ENCODE data around the gene ANKZF1. TPM values are rescaled to one million over a fixed set of nuclear protein-coding genes. Genes with fewer than 3 reads are reported as not detected.

Gene ANKZF1
- total and polyA plus RNA-seq, 2 of the 8 experiments (the other 6 are each of a cell fraction or from before 2014, with no cell fraction given), result 32.5 to 50.1 TPM

GRCh38 chr2:219245148-219245898, 15.7 kb downstream of the ANKZF1 start, which contains the start of the genes GLB1L and STK16 (continued):
- TF ChIP-seq SRF (IDR thresholded peaks at IDR 0.05; ENCODE audit: low read depth, low read length) (peak; percentile 58; the same call in 1 of the 2 replicates), GABPA (IDR thresholded peaks at IDR 0.05; ENCODE audit: borderline replicate concordance, insufficient read depth, low read length) (peak; percentile 84; the same call in 1 of the 2 replicates), SIRT6 (IDR thresholded peaks at IDR 0.05; ENCODE audit: low read length) (no peak), POLR2AphosphoS5 (IDR thresholded peaks at IDR 0.05; ENCODE audit: low read depth, low read length) (peak; percentile 66; the same call in 1 of the 2 replicates), NRF1 (IDR thresholded peaks at IDR 0.05; ENCODE audit: low read depth, low read length) (no peak), POLR2A (IDR thresholded peaks at IDR 0.05; ENCODE audit: control extremely low read depth in 1 of 2, low read depth in 2 of 2, low read length in 2 of 2) (peak in 1 of 2 experiments; percentile 91; a peak in 2 of 3 replicates), POU5F1 (IDR thresholded peaks at IDR 0.05; ENCODE audit: low read depth, low read length) (no peak), CBX8 (IDR thresholded peaks at IDR 0.05; ENCODE audit: borderline replicate concordance, low read depth, low read length) (no peak), TAF7 (optimal IDR thresholded peaks at IDR 0.05; ENCODE audit: borderline replicate concordance, low read depth, low read length) (peak; percentile 74), SP4 (IDR thresholded peaks at IDR 0.05; ENCODE audit: low read length) (no peak; the same call in 1 of the 2 replicates), BACH1 (IDR thresholded peaks at IDR 0.05; ENCODE audit: low read length) (no peak), SUZ12 (IDR thresholded peaks at IDR 0.05; ENCODE audit: low read length) (no peak), EZH2 (IDR thresholded peaks at IDR 0.05; ENCODE audit: low read depth, low read length, severe bottlenecking) (no peak), CHD1 (IDR thresholded peaks at IDR 0.05; ENCODE audit: low read depth, low read length) (no peak), CBX5 (IDR thresholded peaks at IDR 0.05; ENCODE audit: low read depth, low read length) (no peak), RAD21 (IDR thresholded peaks at IDR 0.05 in 1 of 2, conservative IDR thresholded peaks at IDR 0.05 in 1 of 2; ENCODE audit: low read depth in 2 of 2, low read length in 2 of 2) (no peak), SAP30 (IDR thresholded peaks at IDR 0.05; ENCODE audit: insufficient read depth, insufficient replicate concordance, low read length) (peak; percentile 92), TCF12 (IDR thresholded peaks at IDR 0.05; ENCODE audit: low read depth, low read length) (0 out of 2 replicates have a peak, but pooled peaks have one; percentile 27), PHF8 (conservative IDR thresholded peaks at IDR 0.05; ENCODE audit: low read depth, low read length) (peak; percentile 96), KDM1A (IDR thresholded peaks at IDR 0.05; ENCODE audit: borderline replicate concordance, low read length) (peak; percentile 48; the same call in 1 of the 2 replicates), CEBPB (IDR thresholded peaks at IDR 0.05; ENCODE audit: low read depth, low read length) (no peak), RXRA (IDR thresholded peaks at IDR 0.05; ENCODE audit: insufficient read depth, low read depth, low read length) (no peak), RBBP5 (IDR thresholded peaks at IDR 0.05; ENCODE audit: borderline replicate concordance, low read depth, low read length) (no peak), BRCA1 (IDR thresholded peaks at IDR 0.05; ENCODE audit: low read depth, low read length) (no peak), RNF2 (IDR thresholded peaks at IDR 0.05; ENCODE audit: borderline replicate concordance, low read depth, low read length, missing control alignments, poor library complexity, severe bottlenecking) (no peak)
